ENCODE measurements around the gene TTC17.

Gene TTC17

GRCh38 chr11:43354311-43354710 is 4.4 kb upstream of the TTC17 start:
- no peak for TF ChIP-seq ZFX (IDR thresholded peaks at IDR 0.05; ENCODE audit: borderline replicate concordance)
- TF ChIP-seq, protein P1, sequence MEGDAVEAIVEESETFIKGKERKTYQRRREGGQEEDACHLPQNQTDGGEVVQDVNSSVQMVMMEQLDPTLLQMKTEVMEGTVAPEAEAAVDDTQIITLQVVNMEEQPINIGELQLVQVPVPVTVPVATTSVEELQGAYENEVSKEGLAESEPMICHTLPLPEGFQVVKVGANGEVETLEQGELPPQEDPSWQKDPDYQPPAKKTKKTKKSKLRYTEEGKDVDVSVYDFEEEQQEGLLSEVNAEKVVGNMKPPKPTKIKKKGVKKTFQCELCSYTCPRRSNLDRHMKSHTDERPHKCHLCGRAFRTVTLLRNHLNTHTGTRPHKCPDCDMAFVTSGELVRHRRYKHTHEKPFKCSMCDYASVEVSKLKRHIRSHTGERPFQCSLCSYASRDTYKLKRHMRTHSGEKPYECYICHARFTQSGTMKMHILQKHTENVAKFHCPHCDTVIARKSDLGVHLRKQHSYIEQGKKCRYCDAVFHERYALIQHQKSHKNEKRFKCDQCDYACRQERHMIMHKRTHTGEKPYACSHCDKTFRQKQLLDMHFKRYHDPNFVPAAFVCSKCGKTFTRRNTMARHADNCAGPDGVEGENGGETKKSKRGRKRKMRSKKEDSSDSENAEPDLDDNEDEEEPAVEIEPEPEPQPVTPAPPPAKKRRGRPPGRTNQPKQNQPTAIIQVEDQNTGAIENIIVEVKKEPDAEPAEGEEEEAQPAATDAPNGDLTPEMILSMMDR (IDR thresholded peaks at IDR 0.05), result no peak
- H3K27ac ChIP-seq, result no peak overlapping the region

GRCh38 chr11:43356336-43356735 is 2.4 kb upstream of the TTC17 start:
- TF ChIP-seq, protein P1 (IDR thresholded peaks at IDR 0.05), result no peak
- H3K27ac ChIP-seq, result no peak overlapping the region

DNA sequence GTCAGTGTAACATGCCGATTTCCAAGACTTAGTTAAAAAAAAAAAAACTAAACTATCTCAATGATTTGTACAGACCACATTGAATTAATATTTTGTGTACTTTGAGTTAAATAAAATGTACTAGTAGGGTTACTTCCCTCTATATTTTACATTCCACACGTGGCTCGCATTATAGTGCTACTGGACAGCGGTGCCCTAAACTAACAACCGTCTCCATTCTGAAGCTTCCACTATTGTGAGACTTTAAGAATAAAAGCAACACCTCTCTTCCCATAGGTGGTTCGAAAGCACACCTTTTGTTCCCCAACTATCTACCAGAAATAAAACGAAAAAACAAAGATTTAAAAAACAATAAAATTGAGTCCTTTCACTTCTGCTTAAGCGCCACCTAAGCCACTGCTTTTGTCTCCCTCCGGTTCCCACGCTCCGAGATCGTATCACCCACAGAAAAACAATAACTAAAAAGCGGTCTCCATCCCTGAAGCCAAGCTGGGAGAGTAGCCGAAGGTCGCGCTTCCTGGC is 380 bp upstream of the TTC17 start:
- no peak for TF ChIP-seq ZFX (IDR thresholded peaks at IDR 0.05; ENCODE audit: borderline replicate concordance)
- TF ChIP-seq, protein P1 (IDR thresholded peaks at IDR 0.05), result no peak

DNA sequence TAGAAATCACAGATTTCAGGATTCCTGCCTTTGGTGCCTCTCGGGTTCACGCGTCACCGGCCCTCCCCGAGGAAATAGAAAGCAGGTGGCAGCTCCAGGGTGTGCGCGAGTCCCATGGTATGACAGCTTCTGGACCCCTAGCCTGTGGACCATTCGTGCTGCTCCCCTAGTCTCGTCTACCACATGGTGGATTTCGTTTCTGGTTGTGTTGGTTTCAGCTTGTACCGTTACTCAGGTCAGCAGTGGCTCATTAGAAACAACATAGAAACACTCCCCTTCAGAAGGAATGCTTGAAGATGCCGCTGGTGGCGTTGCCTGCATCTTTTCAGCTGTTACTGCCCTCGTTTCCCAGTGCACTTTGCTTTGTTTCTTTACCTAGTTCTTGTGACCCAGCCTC is 700 bp downstream of the TTC17 start:
- peak overlapping the region; percentile 76 for H3K27ac ChIP-seq
- TF ChIP-seq, protein P1 (IDR thresholded peaks at IDR 0.05), result no peak; the same call in 1 of the 2 replicates
- no peak for TF ChIP-seq ZFX (IDR thresholded peaks at IDR 0.05; ENCODE audit: borderline replicate concordance)

More for the DNA sequence above, 380 bp upstream of the TTC17 start:
- H3K27ac ChIP-seq, result peak overlapping the region; percentile 76

GRCh38 chr11:43360361-43361032 is 1.8 kb downstream of the TTC17 start:
- no peak overlapping the region for H3K27ac ChIP-seq
- TF ChIP-seq ZFX (IDR thresholded peaks at IDR 0.05; ENCODE audit: borderline replicate concordance), result no peak
- TF ChIP-seq, protein P1 (IDR thresholded peaks at IDR 0.05), result no peak

DNA sequence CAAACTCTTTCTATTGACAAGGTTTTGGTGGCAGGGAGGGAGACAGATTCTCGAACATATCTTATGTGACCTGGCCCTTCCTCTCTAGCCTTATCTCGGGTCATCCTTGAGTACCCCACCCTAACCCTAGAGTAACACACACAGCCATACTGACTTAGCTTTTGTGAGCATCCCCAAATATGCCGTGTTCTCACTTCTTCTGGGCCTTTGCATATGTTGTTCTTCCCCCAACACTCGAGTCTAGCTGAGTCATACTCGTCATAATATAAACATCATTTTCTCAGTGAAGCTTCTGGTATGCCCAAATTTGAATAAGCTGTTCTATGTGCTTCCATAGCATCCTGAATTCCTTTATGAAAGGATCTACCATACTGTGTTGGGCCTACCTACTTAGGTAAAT is 8.0 kb downstream of the TTC17 start:
- no peak for TF ChIP-seq ZFX (IDR thresholded peaks at IDR 0.05; ENCODE audit: borderline replicate concordance)
- TF ChIP-seq, protein P1 (IDR thresholded peaks at IDR 0.05), result no peak
- no peak overlapping the region for H3K27ac ChIP-seq

DNA sequence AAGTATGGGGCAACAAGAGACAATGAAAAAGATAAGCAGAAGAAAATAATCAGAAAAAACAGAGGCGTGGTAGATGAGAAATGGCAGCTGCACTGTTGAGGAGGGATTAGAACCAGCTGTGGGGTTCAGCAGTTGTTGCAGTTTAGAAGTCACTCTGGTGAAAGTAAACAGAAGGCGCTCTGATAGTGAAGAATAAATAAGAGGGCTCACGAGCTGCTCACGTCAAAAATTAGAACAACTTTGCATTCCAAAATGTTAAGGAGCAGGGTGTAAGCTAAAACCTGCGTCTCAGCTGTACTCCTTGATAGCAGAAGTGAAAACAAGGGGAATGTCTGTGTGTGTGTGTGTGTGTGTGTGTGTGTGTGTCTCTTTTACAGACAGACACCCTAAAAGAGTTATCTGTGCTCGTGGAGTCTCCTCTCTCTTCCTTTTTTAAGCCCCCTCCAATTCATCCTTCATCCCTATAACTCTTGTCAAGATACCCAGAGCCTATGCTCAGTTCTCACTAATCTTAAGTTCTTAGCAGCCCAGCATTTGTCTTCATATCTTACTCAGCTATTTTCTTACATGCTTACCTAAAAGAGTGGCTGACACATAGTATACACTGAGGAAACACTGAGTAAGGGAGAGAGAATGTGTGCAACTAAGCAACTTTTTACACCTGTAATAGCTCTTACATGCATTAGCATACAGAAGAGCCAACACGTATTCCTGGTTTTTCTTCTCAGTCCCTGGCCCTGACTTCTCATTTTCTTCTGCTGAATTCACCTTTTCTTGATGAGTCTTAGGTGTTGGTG is 8.9 kb downstream of the TTC17 start:
- TF ChIP-seq, protein P1 (IDR thresholded peaks at IDR 0.05), result no peak
- TF ChIP-seq ZFX (IDR thresholded peaks at IDR 0.05; ENCODE audit: borderline replicate concordance), result no peak
- no peak overlapping the region for H3K27ac ChIP-seq

Data from 22Rv1 (cell line).